DOHH2 (cell line): ENCODE results near the gene LRRC4B.

Source experiments
- H3F3A ChIP-seq: fragments of 200-600 bp; sonication (generic), shearing (Covaris generic); 2 replicates; pipeline ENCODE4 v1.6.0; 2016; ENCODE audit warnings: antibody characterized with exemption, mild to moderate bottlenecking; ENCODE audit not compliant: control insufficient read depth, insufficient read depth
- H3K27ac ChIP-seq: fragments of 200-600 bp; sonication (generic); 2 replicates; pipeline ENCODE4 v1.5.1; 2014; ENCODE audit warnings: low read depth, mild to moderate bottlenecking, low read length, moderate library complexity
- H3K27me3 ChIP-seq: fragments of 200-600 bp; sonication (generic); 2 replicates; pipeline ENCODE4 v1.6.1; 2014; ENCODE audit warnings: mild to moderate bottlenecking, low read length, mixed read lengths; ENCODE audit not compliant: control insufficient read depth
- H3K36me3 ChIP-seq: fragments of 200-600 bp; sonication (generic); 2 replicates; pipeline ENCODE4 v1.6.1; 2014; ENCODE audit warnings: mild to moderate bottlenecking, low read length, moderate library complexity, mixed read lengths; ENCODE audit not compliant: control insufficient read depth
- H3K4me1 ChIP-seq: fragments of 200-600 bp; sonication (generic); 2 replicates; pipeline ENCODE4 v1.6.1; 2014; ENCODE audit warnings: mild to moderate bottlenecking, low read length, mixed read lengths; ENCODE audit not compliant: control insufficient read depth
- H3K4me2 ChIP-seq: fragments of 200-600 bp; sonication (generic); 2 replicates; pipeline ENCODE4 v1.6.0; 2014; ENCODE audit warnings: mild to moderate bottlenecking, low read length, moderate library complexity
- H3K4me3 ChIP-seq: fragments of 200-600 bp; sonication (generic); 2 replicates; pipeline ENCODE4 v1.5.1; 2014; ENCODE audit warnings: mild to moderate bottlenecking, low read length, mixed read lengths
- H3K79me2 ChIP-seq: fragments of 200-600 bp; sonication (generic); 2 replicates; pipeline ENCODE4 v1.6.1; 2014; ENCODE audit warnings: mild to moderate bottlenecking, low read length, mixed read lengths; ENCODE audit not compliant: control insufficient read depth
- H3K9me2 ChIP-seq: fragments of 200-600 bp; sonication (generic); replicated peaks from 2 replicates; pipeline ENCODE4 v1.6.1; 2014; ENCODE audit warnings: mild to moderate bottlenecking, low read length, mixed read lengths; ENCODE audit not compliant: control insufficient read depth
- H3K9me3 ChIP-seq: fragments of 200-600 bp; sonication (generic); 2 replicates; pipeline ENCODE4 v1.6.1; 2014; ENCODE audit warnings: antibody characterized with exemption, low read length, mixed read lengths; ENCODE audit not compliant: control insufficient read depth, insufficient read depth
- H4K20me1 ChIP-seq: fragments of 200-600 bp; sonication (generic); 2 replicates; pipeline ENCODE4 v1.6.0; 2014; ENCODE audit warnings: low read depth, mild to moderate bottlenecking, antibody characterized with exemption, low read length, moderate library complexity; ENCODE audit not compliant: control insufficient read depth, insufficient read depth
- EZH2phosphoT487 ChIP-seq: fragments of 200-600 bp; sonication (generic); IDR thresholded peaks from 2 replicates; pipeline ENCODE4 v1.6.1; 2017; ENCODE audit warnings: borderline replicate concordance, mild to moderate bottlenecking, antibody characterized with exemption, low read length, moderate library complexity, mixed read lengths
- TF ChIP-seq, protein P1 (sequence below): fragments of 200-600 bp; sonication (generic); IDR thresholded peaks from one replicate; pipeline ENCODE4 v1.5.1; 2014; ENCODE audit warnings: antibody characterized with exemption, mild to moderate bottlenecking, low read depth, low read length; ENCODE audit not compliant: poor library complexity, severe bottlenecking

LRRC4B gene

DNA sequence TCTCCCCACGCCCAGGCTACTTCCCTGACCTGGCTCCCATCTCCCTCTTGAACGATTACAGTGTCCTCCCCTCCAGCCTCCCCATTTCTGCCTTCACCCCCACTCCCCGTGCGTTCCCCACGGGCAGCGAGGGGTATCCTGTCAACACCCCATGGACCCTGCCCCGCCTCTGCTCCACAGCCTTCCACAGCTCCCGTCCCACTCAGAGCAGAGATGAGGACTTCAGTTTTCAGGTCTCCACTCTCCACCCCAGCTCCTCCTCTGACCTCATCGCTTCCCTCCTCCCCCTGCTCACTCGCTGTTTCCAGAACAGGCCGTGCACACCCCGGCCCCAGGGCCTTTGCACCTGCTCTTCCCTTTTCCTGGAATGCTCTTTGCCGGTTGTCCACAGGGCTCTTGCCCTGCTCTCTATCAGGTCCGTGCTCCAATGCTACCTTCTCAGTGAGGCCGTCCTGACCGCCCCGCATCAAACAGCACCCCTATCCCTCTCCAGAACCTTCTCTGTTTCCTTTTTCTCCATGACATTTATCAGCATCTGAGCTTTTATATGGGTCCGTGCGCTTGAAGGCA lies 15.0 kb downstream of the LRRC4B start:
- Histone ChIP-seq H3F3A (no peaks in the 10 kb centered on the region), H4K20me1 (no peaks in the 10 kb centered on the region), H3K4me3 (no peak overlapping the region), H3K27me3 (peaks cover 9% of the 10 kb centered on the region; the same call in 1 of the 2 replicates), H3K27ac (no peak overlapping the region), H3K79me2 (no peaks in the 10 kb centered on the region), H3K36me3 (no peaks in the 10 kb centered on the region), H3K9me3 (no peaks in the 10 kb centered on the region), H3K9me2 (no peaks in the 10 kb centered on the region), H3K4me2 (no peak overlapping the region), H3K4me1 (peaks cover 9% of the 10 kb centered on the region)
- TF ChIP-seq, protein P1, sequence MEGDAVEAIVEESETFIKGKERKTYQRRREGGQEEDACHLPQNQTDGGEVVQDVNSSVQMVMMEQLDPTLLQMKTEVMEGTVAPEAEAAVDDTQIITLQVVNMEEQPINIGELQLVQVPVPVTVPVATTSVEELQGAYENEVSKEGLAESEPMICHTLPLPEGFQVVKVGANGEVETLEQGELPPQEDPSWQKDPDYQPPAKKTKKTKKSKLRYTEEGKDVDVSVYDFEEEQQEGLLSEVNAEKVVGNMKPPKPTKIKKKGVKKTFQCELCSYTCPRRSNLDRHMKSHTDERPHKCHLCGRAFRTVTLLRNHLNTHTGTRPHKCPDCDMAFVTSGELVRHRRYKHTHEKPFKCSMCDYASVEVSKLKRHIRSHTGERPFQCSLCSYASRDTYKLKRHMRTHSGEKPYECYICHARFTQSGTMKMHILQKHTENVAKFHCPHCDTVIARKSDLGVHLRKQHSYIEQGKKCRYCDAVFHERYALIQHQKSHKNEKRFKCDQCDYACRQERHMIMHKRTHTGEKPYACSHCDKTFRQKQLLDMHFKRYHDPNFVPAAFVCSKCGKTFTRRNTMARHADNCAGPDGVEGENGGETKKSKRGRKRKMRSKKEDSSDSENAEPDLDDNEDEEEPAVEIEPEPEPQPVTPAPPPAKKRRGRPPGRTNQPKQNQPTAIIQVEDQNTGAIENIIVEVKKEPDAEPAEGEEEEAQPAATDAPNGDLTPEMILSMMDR: no peak
- no peak for TF ChIP-seq EZH2phosphoT487

DNA sequence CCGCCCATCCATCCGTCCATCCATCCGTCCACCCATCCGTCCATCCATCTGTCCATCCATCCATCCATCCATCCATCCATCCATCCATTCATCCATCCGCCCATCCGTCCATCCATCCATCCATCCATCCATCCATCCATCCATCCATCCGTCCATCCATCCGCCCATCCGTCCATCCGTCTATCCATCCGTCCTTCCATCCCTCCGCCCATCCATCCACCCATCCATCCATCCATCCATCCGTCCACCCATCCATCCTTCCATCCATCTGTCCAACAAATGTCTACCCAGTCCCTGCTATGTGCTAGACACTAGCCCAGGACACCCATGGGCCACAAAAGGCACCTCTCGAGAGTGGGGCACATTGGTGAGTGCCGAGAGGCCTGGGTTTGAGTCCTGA lies 15.7 kb downstream of the LRRC4B start:
- Histone ChIP-seq H3K4me3 (no peak overlapping the region), H3K4me2 (no peak overlapping the region), H3K9me2 (no peaks in the 10 kb centered on the region), H4K20me1 (no peaks in the 10 kb centered on the region), H3K79me2 (no peaks in the 10 kb centered on the region), H3K36me3 (no peaks in the 10 kb centered on the region), H3K27ac (no peak overlapping the region), H3K4me1 (peaks cover 9% of the 10 kb centered on the region), H3K9me3 (no peaks in the 10 kb centered on the region), H3F3A (no peaks in the 10 kb centered on the region), H3K27me3 (peaks cover 9% of the 10 kb centered on the region; the same call in 1 of the 2 replicates)
- no peak for TF ChIP-seq EZH2phosphoT487
- TF ChIP-seq, protein P1: no peak

DNA sequence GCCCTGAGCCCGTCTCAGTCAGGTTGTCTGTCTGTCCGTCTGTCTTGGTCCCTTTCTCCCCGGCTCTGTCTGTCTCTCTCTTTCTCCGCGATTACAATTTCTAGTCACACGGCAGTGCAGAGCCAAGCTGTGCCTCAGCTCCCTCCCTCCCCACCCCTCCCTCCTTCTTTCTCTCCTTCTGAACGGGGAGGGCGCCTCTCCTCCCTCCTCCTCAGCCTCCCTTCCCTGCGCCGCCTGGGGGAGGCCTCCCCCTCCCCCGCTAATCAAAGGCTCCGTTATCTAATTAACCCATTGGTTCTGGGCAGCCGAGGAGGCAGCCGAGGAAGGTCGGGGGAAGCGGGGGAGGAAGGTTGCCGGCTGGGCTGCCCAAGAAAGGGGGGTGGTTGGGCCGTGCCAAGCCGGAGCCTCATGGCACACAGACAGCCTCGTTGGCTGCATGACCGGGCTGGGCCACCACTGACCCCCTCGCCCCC lies 16.5 kb downstream of the LRRC4B start:
- TF ChIP-seq, protein P1: no peak
- no peaks in the 10 kb centered on the region for H3K9me3 ChIP-seq
- H3K4me3 ChIP-seq: no peak overlapping the region
- H3K9me2 ChIP-seq: no peaks in the 10 kb centered on the region
- H3K36me3 ChIP-seq: no peaks in the 10 kb centered on the region
- H3K4me1 ChIP-seq: peaks cover 8% of the 10 kb centered on the region
- no peaks in the 10 kb centered on the region for H3K79me2 ChIP-seq
- no peak overlapping the region for H3K27ac ChIP-seq
- H4K20me1 ChIP-seq: no peaks in the 10 kb centered on the region
- no peaks in the 10 kb centered on the region for H3F3A ChIP-seq
- 0 out of 2 replicates have a peak, but pooled peaks cover 4% of the 10 kb centered on the region for H3K27me3 ChIP-seq
- H3K4me2 ChIP-seq: no peak overlapping the region
